ENCODE results near the gene RGS12. TPM values are rescaled to one million over a fixed set of nuclear protein-coding genes. Genes with fewer than 3 reads are reported as not detected.

RGS12 gene
- total and polyA plus RNA-seq, 4 experiments from 2014 or later, result 0.93 to 10.6 (median 6.0) TPM

DNA sequence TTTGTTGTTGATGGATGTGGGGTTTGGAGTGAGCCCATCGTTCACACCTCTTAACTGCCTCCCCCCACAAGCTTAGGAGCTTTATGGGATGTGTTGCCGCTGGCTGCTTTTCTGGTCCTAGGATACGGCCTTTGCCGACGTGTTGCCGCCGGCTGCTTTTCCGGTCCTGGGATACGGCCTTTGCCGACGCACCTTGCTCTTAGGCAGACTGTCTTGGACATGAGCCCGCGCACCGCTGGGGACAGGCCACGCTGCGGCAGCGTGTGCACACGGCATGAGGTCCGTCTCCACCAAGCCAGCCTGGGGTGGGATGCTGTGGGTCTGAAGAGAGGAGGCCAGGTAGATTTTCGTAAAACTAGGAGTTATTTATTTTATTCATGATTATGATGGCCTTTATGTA is 14.2 kb downstream of the RGS12 start:
- Histone ChIP-seq H3K27ac (ENCODE audit: low read depth, low read length) (no peak overlapping the region), H3K4me1 (ENCODE audit: insufficient read depth, low read length) (peaks cover 46% of the 10 kb centered on the region), H3K36me3 (ENCODE audit: insufficient read depth, low read length) (no peaks in the 10 kb centered on the region), H3K27me3 (ENCODE audit: insufficient read depth, low read length) (no peaks in the 10 kb centered on the region), H3K4me3 (ENCODE audit: low read length in 2 of 2) (no peak overlapping the region), H3K9me3 (ENCODE audit: control insufficient read depth in 1 of 2, low read length in 2 of 2) (no peaks in the 10 kb centered on the region)
- intact Hi-C loops (cut with micrococcal nuclease), result no loop called here
- no peak overlapping the region for H3K4me3 Mint-ChIP-seq
- peaks cover 0 to 1% (median 0%) of the 10 kb centered on the region in 8 donors for H3K9me3 Mint-ChIP-seq
- peak overlapping the region in 1 of 7 donors; percentile 21 for H3K27ac Mint-ChIP-seq
- no peak for DNase-seq
- ChIA-PET CTCF (ENCODE audit: partially characterized antibody) (no interaction called here), POLR2A (ENCODE audit: partially characterized antibody) (no interaction called here)
- H3K4me1 Mint-ChIP-seq, result peaks cover 26 to 42% (median 35%) of the 10 kb centered on the region in 4 donors
- peaks cover 0 to 3% of the 10 kb centered on the region in 2 donors for H3K36me3 Mint-ChIP-seq
- H3K27me3 Mint-ChIP-seq, result peaks cover 0 to 2% of the 10 kb centered on the region in 2 donors

DNA sequence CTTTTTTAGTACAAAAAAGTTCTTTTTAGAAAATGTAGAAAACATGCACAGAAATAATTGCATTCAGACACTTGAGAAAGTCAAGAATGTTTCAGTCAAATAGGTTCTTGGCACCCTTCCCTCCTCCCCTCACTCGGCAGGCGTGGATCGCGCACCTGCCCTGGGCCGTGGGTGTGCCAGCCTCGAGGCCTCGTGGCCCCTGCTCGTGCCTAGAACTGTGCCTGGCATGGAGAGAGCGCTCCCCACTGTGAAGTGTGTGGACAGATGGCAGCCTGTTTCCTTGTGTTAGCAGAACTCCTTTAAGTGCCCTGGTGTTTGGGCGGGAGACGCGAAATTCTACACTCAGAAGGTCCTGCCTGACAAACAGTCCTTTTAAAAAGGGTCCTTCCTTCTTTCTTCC is 14.7 kb downstream of the RGS12 start:
- ChIA-PET POLR2A (ENCODE audit: partially characterized antibody) (no interaction called here), CTCF (ENCODE audit: partially characterized antibody) (no interaction called here)
- H3K4me1 Mint-ChIP-seq, result peaks cover 22 to 38% (median 31%) of the 10 kb centered on the region in 4 donors
- Histone ChIP-seq H3K4me3 (ENCODE audit: low read length in 2 of 2) (no peak overlapping the region), H3K36me3 (ENCODE audit: insufficient read depth, low read length) (no peaks in the 10 kb centered on the region), H3K9me3 (ENCODE audit: control insufficient read depth in 1 of 2, low read length in 2 of 2) (no peaks in the 10 kb centered on the region), H3K27ac (ENCODE audit: low read depth, low read length) (no peak overlapping the region), H3K4me1 (ENCODE audit: insufficient read depth, low read length) (peaks cover 41% of the 10 kb centered on the region), H3K27me3 (ENCODE audit: insufficient read depth, low read length) (no peaks in the 10 kb centered on the region)
- H3K4me3 Mint-ChIP-seq, result no peak overlapping the region
- peaks cover 0 to under 1% of the 10 kb centered on the region in 2 donors for H3K36me3 Mint-ChIP-seq
- no peak for DNase-seq
- peaks cover 0 to 1% (median 0%) of the 10 kb centered on the region in 8 donors for H3K9me3 Mint-ChIP-seq
- intact Hi-C loops (cut with micrococcal nuclease), result no loop called here
- H3K27me3 Mint-ChIP-seq, result peaks cover 0 to 2% of the 10 kb centered on the region in 2 donors
- no peak overlapping the region for H3K27ac Mint-ChIP-seq

DNA sequence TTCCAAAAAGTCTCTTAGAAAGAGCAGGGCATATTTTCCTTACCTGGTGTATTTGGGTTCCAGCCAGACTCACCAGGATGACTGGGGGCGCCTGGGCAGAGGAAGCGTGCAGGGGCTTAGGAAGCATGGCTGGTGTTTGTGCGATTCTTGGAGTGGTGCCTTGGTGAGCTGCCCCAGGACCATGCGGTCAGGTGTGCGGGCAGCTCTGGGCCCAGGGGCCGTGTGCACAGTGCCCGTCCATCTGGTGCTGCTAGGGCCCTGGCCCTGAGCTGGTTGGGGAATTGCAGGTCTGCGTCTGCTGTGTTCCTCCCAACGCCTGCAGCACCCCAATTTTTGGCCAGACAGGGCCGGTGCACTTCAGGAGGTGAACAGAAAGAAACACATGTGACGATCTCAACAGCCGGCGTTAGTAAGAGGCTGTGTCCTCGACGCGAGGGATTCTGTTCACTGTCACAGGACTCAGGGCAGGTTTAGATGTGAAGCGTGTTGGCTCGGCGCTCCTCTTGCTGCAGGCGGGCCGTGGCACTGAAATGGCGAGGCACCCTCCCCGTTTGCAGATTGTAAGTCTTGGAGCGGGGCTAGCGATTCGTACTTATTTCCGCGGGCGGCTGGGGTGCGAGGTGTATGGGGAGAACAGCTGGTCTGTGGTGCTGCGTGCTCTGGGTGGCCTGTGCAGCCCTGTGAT is 15.2 kb downstream of the RGS12 start:
- Mint-ChIP-seq H3K9me3 (peaks cover 0 to 1% (median 0%) of the 10 kb centered on the region in 8 donors), H3K4me1 (peaks cover 17 to 32% (median 26%) of the 10 kb centered on the region in 4 donors), H3K36me3 (no peaks in the 10 kb centered on the region), H3K27ac (no peak overlapping the region), H3K27me3 (no peaks in the 10 kb centered on the region), H3K4me3 (no peak overlapping the region)
- Histone ChIP-seq H3K27ac (ENCODE audit: low read depth, low read length) (no peak overlapping the region), H3K4me3 (ENCODE audit: low read length in 2 of 2) (no peak overlapping the region), H3K4me1 (ENCODE audit: insufficient read depth, low read length) (peaks cover 36% of the 10 kb centered on the region), H3K27me3 (ENCODE audit: insufficient read depth, low read length) (no peaks in the 10 kb centered on the region), H3K36me3 (ENCODE audit: insufficient read depth, low read length) (no peaks in the 10 kb centered on the region), H3K9me3 (ENCODE audit: control insufficient read depth in 1 of 2, low read length in 2 of 2) (no peaks in the 10 kb centered on the region)
- ChIA-PET POLR2A (ENCODE audit: partially characterized antibody) (no interaction called here), CTCF (ENCODE audit: partially characterized antibody) (no interaction called here)
- no peak for DNase-seq
- intact Hi-C loops (cut with micrococcal nuclease), result no loop called here

DNA sequence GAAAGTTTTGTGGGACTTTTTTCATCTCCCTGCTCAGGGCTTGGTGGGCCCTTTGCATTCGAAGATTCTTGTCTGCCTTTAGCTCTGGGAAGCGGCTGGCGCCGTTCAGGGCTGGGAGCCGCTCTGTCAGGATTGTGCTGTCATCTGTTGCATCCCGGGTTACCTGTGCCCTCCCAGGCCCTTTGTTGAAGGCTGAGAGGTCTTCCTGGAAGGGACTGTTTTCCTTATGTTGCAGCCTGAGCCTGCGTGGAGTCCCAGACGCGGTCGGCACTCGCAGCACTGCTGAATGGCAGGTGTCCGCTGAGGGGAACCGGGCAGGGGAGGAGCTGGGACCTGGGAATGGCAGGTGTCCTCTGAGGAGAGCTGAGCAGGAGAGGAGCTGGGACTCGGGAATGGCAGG is 15.9 kb downstream of the RGS12 start:
- Mint-ChIP-seq H3K27ac (peak overlapping the region in 1 of 7 donors; percentile 36), H3K27me3 (no peaks in the 10 kb centered on the region), H3K9me3 (no peaks in the 10 kb centered on the region), H3K4me3 (no peak overlapping the region), H3K4me1 (peaks cover 12 to 26% (median 20%) of the 10 kb centered on the region in 4 donors), H3K36me3 (no peaks in the 10 kb centered on the region)
- H3K9me3 ChIP-seq (ENCODE audit: control insufficient read depth in 1 of 2, low read length in 2 of 2), result no peaks in the 10 kb centered on the region
- ChIA-PET POLR2A (ENCODE audit: partially characterized antibody) (no interaction called here), CTCF (ENCODE audit: partially characterized antibody) (no interaction called here)
- H3K4me3 ChIP-seq (ENCODE audit: low read length in 2 of 2), result no peak overlapping the region
- no peaks in the 10 kb centered on the region for H3K27me3 ChIP-seq (ENCODE audit: insufficient read depth, low read length)
- no peaks in the 10 kb centered on the region for H3K36me3 ChIP-seq (ENCODE audit: insufficient read depth, low read length)
- DNase-seq, result no peak
- intact Hi-C loops (cut with micrococcal nuclease), result no loop called here
- no peak overlapping the region for H3K27ac ChIP-seq (ENCODE audit: low read depth, low read length)
- peaks cover 29% of the 10 kb centered on the region for H3K4me1 ChIP-seq (ENCODE audit: insufficient read depth, low read length)

DNA sequence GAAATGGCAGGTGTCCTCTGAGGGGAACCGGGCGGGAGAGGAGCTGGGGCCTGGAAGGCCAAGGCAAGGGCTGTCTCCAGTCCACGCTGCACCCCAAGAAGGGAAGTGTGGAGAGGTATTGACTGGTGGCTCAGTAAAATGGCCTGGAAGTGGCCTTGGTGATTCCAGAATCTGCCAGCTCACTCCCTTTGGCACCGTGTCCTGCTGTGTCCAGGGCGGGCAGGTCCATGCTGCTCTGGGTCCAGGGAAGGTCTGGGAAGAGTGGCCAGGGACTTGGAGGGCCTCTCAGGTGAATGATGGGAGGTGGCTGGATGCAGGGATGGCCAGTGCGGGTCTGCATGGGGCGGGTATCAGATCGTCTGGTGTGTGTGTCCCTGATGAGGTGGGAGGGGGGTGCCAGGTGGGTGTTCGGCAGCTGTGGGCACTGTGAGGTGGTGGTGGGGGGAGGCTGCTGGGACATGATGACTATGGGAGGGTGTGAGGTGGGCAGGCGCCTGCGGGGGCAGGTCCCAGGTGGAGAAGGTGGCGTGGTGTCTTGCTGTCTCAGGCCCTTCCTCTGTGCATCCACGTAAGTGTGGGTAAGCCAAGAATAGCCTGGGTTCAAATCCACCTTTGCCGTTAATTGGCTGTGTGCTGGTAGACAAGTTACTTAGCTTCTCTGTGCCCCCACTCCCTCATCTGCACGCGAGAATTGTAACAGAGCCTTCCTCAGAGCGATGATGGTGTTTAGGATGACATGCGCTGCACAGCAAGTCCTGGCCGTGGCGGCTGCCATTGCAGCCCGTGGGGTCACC is 17.7 kb downstream of the RGS12 start:
- no peaks in the 10 kb centered on the region for H3K9me3 ChIP-seq (ENCODE audit: control insufficient read depth in 1 of 2, low read length in 2 of 2)
- H3K4me3 Mint-ChIP-seq, result no peak overlapping the region
- peaks cover 11% of the 10 kb centered on the region for H3K4me1 ChIP-seq (ENCODE audit: insufficient read depth, low read length)
- no peak overlapping the region for H3K4me3 ChIP-seq (ENCODE audit: low read length in 2 of 2)
- H3K36me3 ChIP-seq (ENCODE audit: insufficient read depth, low read length), result no peaks in the 10 kb centered on the region
- no peaks in the 10 kb centered on the region for H3K27me3 ChIP-seq (ENCODE audit: insufficient read depth, low read length)
- intact Hi-C loops (cut with micrococcal nuclease), result no loop called here
- no peak overlapping the region for H3K27ac ChIP-seq (ENCODE audit: low read depth, low read length)
- H3K27ac Mint-ChIP-seq, result peak overlapping the region in 2 of 7 donors; percentile 7 to 51
- no peaks in the 10 kb centered on the region for H3K9me3 Mint-ChIP-seq
- CTCF ChIA-PET (ENCODE audit: partially characterized antibody), result no interaction called here
- no peaks in the 10 kb centered on the region for H3K27me3 Mint-ChIP-seq
- peaks cover 1 to 8% (median 8%) of the 10 kb centered on the region in 4 donors for H3K4me1 Mint-ChIP-seq
- POLR2A ChIA-PET (ENCODE audit: partially characterized antibody), result no interaction called here
- DNase-seq, result no peak
- H3K36me3 Mint-ChIP-seq, result no peaks in the 10 kb centered on the region

DNA sequence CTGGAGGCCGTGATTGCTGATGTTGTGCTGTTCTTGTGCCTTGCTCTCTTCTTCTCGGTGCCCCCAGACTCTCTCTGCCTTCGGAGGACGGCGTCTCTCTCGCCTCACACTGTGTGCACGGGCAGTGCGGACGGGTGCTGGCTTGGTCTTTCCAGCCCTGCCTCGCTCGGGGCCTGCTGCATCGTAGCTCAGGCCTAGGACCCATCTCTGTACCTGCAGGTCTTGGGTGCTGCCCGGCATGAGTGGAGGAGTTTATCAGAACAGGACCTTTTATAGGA is 18.2 kb downstream of the RGS12 start:
- intact Hi-C loops (cut with micrococcal nuclease), result no loop called here
- H3K27ac Mint-ChIP-seq, result peak overlapping the region in 2 of 7 donors; percentile 7 to 51
- no peaks in the 10 kb centered on the region for H3K27me3 Mint-ChIP-seq
- no peak for DNase-seq
- Histone ChIP-seq H3K27me3 (ENCODE audit: insufficient read depth, low read length) (no peaks in the 10 kb centered on the region), H3K4me3 (ENCODE audit: low read length in 2 of 2) (no peak overlapping the region), H3K27ac (ENCODE audit: low read depth, low read length) (no peak overlapping the region), H3K4me1 (ENCODE audit: insufficient read depth, low read length) (peaks cover 6% of the 10 kb centered on the region), H3K9me3 (ENCODE audit: control insufficient read depth in 1 of 2, low read length in 2 of 2) (no peaks in the 10 kb centered on the region), H3K36me3 (ENCODE audit: insufficient read depth, low read length) (no peaks in the 10 kb centered on the region)
- H3K9me3 Mint-ChIP-seq, result no peaks in the 10 kb centered on the region
- H3K36me3 Mint-ChIP-seq, result no peaks in the 10 kb centered on the region
- ChIA-PET POLR2A (ENCODE audit: partially characterized antibody) (no interaction called here), CTCF (ENCODE audit: partially characterized antibody) (no interaction called here)
- H3K4me1 Mint-ChIP-seq, result peaks cover 1 to 3% (median 3%) of the 10 kb centered on the region in 4 donors
- no peak overlapping the region for H3K4me3 Mint-ChIP-seq

DNA sequence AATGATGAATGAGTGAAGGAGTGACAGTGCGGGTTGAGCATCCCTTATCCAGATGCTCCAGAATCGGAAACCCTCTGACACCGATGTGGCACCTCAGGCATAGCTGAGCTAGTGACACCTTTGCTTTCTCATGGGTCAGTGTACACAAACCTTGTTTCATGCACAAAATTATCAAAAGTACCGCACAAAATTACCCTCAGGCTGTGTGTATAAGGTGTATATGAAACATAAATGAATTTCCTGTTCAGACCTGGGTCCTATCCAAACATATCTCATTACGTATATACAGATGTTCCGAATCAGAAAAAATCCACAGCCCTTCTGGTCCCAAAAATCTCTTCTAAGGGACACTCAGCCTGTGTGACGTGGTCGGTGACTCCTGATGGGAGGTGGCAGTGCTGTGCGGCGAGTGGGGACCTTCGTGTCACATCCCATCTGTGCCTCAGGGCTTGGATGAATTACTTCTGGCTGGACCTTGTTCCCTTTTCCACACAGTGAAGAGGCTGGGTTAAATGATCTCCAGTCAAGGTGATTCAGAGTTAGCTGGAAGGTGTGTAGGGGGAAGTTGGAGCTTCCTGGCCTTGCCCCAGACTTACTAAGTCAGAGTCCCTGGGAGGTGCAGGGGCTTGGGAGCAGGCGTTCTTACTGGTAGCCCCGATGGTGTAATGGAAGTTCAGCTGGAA is 18.8 kb downstream of the RGS12 start:
- Histone ChIP-seq H3K4me3 (ENCODE audit: low read length in 2 of 2) (no peak overlapping the region), H3K36me3 (ENCODE audit: insufficient read depth, low read length) (no peaks in the 10 kb centered on the region), H3K27me3 (ENCODE audit: insufficient read depth, low read length) (no peaks in the 10 kb centered on the region), H3K9me3 (ENCODE audit: control insufficient read depth in 1 of 2, low read length in 2 of 2) (no peaks in the 10 kb centered on the region), H3K4me1 (ENCODE audit: insufficient read depth, low read length) (no peaks in the 10 kb centered on the region), H3K27ac (ENCODE audit: low read depth, low read length) (no peak overlapping the region)
- no peaks in the 10 kb centered on the region for H3K27me3 Mint-ChIP-seq
- H3K9me3 Mint-ChIP-seq, result no peaks in the 10 kb centered on the region
- no peak overlapping the region for H3K4me3 Mint-ChIP-seq
- no peak for DNase-seq
- no peak overlapping the region for H3K27ac Mint-ChIP-seq
- intact Hi-C loops (cut with micrococcal nuclease), result no loop called here
- peaks cover 0 to 2% (median 0%) of the 10 kb centered on the region in 4 donors for H3K4me1 Mint-ChIP-seq
- ChIA-PET POLR2A (ENCODE audit: partially characterized antibody) (no interaction called here), CTCF (ENCODE audit: partially characterized antibody) (no interaction called here)
- peaks cover 1 to 5% of the 10 kb centered on the region in 2 donors for H3K36me3 Mint-ChIP-seq
